HEK293T (cell line): Measurements from ENCODE around the gene PTPRD.
"Not testable (repeated sequence)": the region's sequence is repeated elsewhere in the genome, so short reads cannot be mapped to it uniquely, and the experiment has no call there.

Experiments
- CTCF ChIA-PET: fragments of 350-600 bp; formaldehyde crosslinking; extraction: SDS; loops from one replicate; lab custom pipeline; 2021; ENCODE audit warnings: antibody characterized with exemption, inconsistent platforms; lab: Yijun Ruan, JAX
- POLR2A ChIA-PET: fragments of 350-600 bp; formaldehyde crosslinking; extraction: SDS; loops from one replicate; lab custom pipeline; 2020; ENCODE audit warnings: antibody characterized with exemption, inconsistent platforms; lab: Yijun Ruan, JAX
- DNase-seq: peaks from one replicate; pipeline ENCODE4 v3.0.0; 2012; ENCODE audit warnings: mixed read lengths; ENCODE audit errors: extremely low spot score
- ARNT ChIP-seq: fragments of 450-650 bp; IDR thresholded peaks from 2 replicates; pipeline ENCODE4 v1.6.1; 2017; ENCODE audit warnings: mild to moderate bottlenecking
- BHLHE40 ChIP-seq: fragments of 450-650 bp; IDR thresholded peaks from 2 replicates; pipeline ENCODE4 v1.6.1; 2016; ENCODE audit warnings: mild to moderate bottlenecking, moderate library complexity, borderline replicate concordance
- CTBP1 ChIP-seq: fragments of 450-650 bp; IDR thresholded peaks from 2 replicates; pipeline ENCODE4 v1.6.1; 2016; ENCODE audit warnings: borderline replicate concordance
- ELF4 ChIP-seq: fragments of 450-650 bp; IDR thresholded peaks from 2 replicates; pipeline ENCODE4 v1.6.1; 2017; ENCODE audit warnings: antibody characterized with exemption
- FOXA1 ChIP-seq: fragments of 450-650 bp; IDR thresholded peaks from 2 replicates; pipeline ENCODE4 v1.6.1; 2016; ENCODE audit warnings: mild to moderate bottlenecking
- FOXK2 ChIP-seq: fragments of 450-650 bp; IDR thresholded peaks from 2 replicates; pipeline ENCODE4 v1.6.1; 2016; ENCODE audit warnings: mild to moderate bottlenecking
- FOXM1 ChIP-seq: fragments of 450-650 bp; IDR thresholded peaks from 2 replicates; pipeline ENCODE4 v1.6.1; 2017; ENCODE audit warnings: mild to moderate bottlenecking, borderline replicate concordance
- HDGF ChIP-seq: fragments of 450-650 bp; IDR thresholded peaks from 2 replicates; pipeline ENCODE4 v1.6.1; 2017; ENCODE audit warnings: antibody characterized with exemption, borderline replicate concordance
- L3MBTL2 ChIP-seq: fragments of 450-650 bp; conservative IDR thresholded peaks from 2 replicates; pipeline ENCODE4 v1.6.1; 2016; ENCODE audit warnings: mild to moderate bottlenecking
- LEF1 ChIP-seq: fragments of 450-650 bp; IDR thresholded peaks from 2 replicates; pipeline ENCODE4 v1.6.1; 2017; ENCODE audit warnings: mild to moderate bottlenecking, borderline replicate concordance
- NFRKB ChIP-seq: fragments of 450-650 bp; IDR thresholded peaks from 2 replicates; pipeline ENCODE4 v1.6.1; 2016; ENCODE audit warnings: mild to moderate bottlenecking, moderate library complexity
- PKNOX1 ChIP-seq: fragments of 450-650 bp; IDR thresholded peaks from 2 replicates; pipeline ENCODE4 v1.6.1; 2016
- SP1 ChIP-seq: fragments of 450-650 bp; IDR thresholded peaks from 2 replicates; pipeline ENCODE4 v1.6.1; 2017
- SUZ12 ChIP-seq: fragments of 450-650 bp; IDR thresholded peaks from 2 replicates; pipeline ENCODE4 v1.6.1; 2016; ENCODE audit warnings: mild to moderate bottlenecking
- TARDBP ChIP-seq: fragments of 450-650 bp; IDR thresholded peaks from 2 replicates; pipeline ENCODE4 v1.6.1; 2016
- ZNF384 ChIP-seq: fragments of 450-650 bp; IDR thresholded peaks from 2 replicates; pipeline ENCODE4 v1.6.1; 2016

Gene PTPRD

DNA sequence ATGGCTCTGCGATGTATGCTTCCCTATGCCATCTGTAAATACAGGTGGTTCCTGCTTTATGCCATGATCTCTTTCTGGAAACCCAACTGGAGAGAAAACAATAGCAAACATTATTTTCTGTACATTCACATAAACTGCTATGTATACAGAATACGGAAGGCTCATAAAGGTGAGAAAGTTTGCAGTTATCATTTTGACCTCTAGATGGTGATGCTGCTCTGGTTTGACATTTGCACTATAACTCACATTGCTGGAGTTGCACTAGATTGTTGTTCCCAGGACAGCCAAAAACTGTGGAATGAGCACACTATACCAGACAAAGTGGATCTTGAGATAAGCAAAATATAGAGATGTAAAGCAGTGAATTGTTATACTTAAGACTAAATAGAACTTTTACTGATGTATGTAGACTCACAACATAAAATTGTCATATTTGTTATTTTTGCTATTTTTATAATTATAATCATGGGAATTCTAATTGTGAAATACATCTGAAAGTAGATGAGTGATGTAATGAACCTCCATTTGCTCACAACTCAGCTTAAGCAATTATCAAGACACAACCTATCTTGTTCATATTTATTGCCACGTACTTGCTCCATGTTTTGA lies 246.5 kb downstream of the PTPRD start:
- POLR2A ChIA-PET, result no interaction called here
- CTCF ChIA-PET, result no interaction called here
- TF ChIP-seq FOXK2, result no peak
- TF ChIP-seq SP1, result no peak
- TF ChIP-seq ELF4, result no peak
- no peak for TF ChIP-seq TARDBP
- TF ChIP-seq ZNF384, result no peak
- TF ChIP-seq L3MBTL2, result no peak
- no peak for TF ChIP-seq ARNT
- TF ChIP-seq BHLHE40, result no peak
- TF ChIP-seq PKNOX1, result no peak
- no peak for TF ChIP-seq LEF1
- no peak for TF ChIP-seq CTBP1
- TF ChIP-seq FOXA1, result no peak
- DNase-seq, result peak; percentile 14

GRCh38 chr9:10354591-10354990 lies 258.2 kb downstream of the PTPRD start:
- TF ChIP-seq FOXM1 (no peak), FOXK2 (no peak), PKNOX1 (no peak), L3MBTL2 (no peak), ELF4 (no peak), LEF1 (no peak), SP1 (no peak), CTBP1 (no peak), HDGF (no peak), NFRKB (no peak), BHLHE40 (no peak)
- ChIA-PET POLR2A (no interaction called here), CTCF (no interaction called here)
- DNase-seq, result no peak

DNA sequence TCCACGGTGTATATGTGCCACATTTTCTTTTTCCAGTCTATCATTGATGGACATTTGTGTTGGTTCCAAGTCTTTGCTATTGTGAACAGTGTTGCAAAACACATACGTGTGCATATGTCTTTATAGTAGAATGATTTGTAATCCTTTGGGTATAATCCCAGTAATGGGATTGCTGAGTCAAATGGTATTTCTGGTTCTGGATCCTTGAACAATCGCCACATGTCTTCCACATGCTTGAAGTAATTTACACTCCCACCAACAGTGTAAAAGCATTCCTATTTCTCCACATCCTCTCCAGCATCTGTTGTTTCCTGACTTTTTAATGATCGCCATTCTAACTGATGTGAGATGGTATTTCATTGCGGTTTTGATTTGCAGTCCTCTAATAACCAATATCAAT lies 267.2 kb downstream of the PTPRD start:
- POLR2A ChIA-PET, DNase-seq, CTCF ChIA-PET: not testable (repeated sequence)

DNA sequence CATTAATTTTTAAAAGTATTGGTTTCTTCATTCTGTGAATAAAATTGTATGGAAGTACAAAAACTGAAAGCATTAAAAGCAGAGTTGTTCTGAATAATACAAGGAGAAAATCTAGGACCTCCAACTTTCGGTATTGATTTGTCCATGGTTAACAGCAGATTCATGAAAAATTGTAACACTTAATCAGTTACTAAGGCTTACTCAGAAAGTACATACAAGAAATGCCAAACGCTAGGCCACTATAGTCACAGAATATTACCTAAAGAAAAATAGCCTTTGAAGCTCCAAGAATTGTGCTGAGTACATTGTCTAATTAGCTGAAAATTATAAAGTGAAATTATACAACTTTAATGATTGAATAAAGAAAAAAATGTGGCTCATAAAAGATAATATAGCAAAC lies 271.7 kb downstream of the PTPRD start:
- TF ChIP-seq CTBP1 (no peak), SP1 (no peak), HDGF (no peak), ZNF384 (no peak), LEF1 (no peak), TARDBP (no peak), FOXM1 (no peak), NFRKB (no peak), ARNT (no peak), ELF4 (no peak), SUZ12 (no peak), L3MBTL2 (no peak), FOXK2 (no peak), BHLHE40 (no peak), FOXA1 (no peak), PKNOX1 (no peak)
- CTCF ChIA-PET, result no interaction called here
- no peak for DNase-seq
- POLR2A ChIA-PET, result no interaction called here

GRCh38 chr9:10339152-10339551 lies 273.6 kb downstream of the PTPRD start:
- DNase-seq, result no peak
- TF ChIP-seq HDGF (no peak), ARNT (no peak), ZNF384 (no peak), FOXK2 (no peak), CTBP1 (no peak)
- POLR2A ChIA-PET, result no interaction called here
- CTCF ChIA-PET, result interaction anchor here (0.6 kb wide), 1 partner anchor 1548 kb away, joined by 4 read pairs; no protein-coding TSS in a partner anchor

DNA sequence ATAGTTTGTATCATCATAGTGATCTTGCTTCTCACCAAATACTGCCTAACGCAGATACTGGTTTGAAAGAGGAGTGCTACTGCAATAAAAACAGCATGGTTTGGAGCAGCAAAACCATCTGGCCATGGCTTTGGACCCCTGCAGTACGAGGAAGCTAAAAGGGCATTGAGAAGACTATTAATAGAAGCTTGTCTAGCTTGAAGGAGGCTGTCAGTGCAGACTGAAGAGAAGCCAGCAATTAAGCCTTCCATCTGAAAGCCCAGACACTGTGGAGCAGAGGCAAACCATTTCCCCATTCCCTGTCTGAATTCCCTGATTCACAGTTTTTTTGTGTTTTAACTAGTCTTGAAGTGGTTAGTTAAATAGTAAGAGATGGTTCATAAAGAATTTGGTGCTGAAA lies 281.6 kb downstream of the PTPRD start:
- ChIA-PET CTCF (no interaction called here), POLR2A (no interaction called here)
- no peak for DNase-seq
- TF ChIP-seq SUZ12 (no peak), FOXK2 (no peak), LEF1 (no peak), ARNT (no peak), NFRKB (no peak), FOXM1 (no peak), L3MBTL2 (no peak), CTBP1 (no peak), SP1 (no peak), HDGF (no peak), FOXA1 (no peak), BHLHE40 (no peak)

DNA sequence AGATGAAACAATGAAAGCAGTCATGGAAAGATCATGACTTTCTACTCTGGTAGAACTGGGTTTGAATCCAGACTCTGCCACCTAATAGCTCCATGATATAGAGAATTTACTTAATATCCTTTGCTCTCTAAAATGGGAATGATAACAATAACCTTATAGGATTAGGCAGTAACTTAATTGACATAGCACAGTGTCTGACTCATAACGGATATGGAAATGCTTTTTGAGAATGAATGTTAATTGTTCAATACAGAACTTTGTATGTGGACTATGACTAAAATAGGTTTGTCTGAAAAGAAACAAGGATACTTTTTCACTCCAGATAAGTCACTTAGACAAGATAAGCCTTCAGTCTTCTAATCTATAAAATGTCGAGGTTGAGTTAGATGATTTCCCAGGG lies 330.7 kb downstream of the PTPRD start:
- CTCF ChIA-PET, result interaction anchor here (0.7 kb wide), 1 partner anchor 362 kb away, joined by 3 read pairs; no protein-coding TSS in a partner anchor
- DNase-seq, result no peak
- POLR2A ChIA-PET, result no interaction called here
- TF ChIP-seq SP1 (no peak), NFRKB (no peak), ZNF384 (no peak)
